Measurements from ENCODE around the gene BRD3OS. TPM values are rescaled to one million over a fixed set of nuclear protein-coding genes. Genes with fewer than 3 reads are reported as not detected.

Gene BRD3OS
- total RNA-seq, 2 experiments from 2014 or later = 13.7 to 21.6 TPM

DNA sequence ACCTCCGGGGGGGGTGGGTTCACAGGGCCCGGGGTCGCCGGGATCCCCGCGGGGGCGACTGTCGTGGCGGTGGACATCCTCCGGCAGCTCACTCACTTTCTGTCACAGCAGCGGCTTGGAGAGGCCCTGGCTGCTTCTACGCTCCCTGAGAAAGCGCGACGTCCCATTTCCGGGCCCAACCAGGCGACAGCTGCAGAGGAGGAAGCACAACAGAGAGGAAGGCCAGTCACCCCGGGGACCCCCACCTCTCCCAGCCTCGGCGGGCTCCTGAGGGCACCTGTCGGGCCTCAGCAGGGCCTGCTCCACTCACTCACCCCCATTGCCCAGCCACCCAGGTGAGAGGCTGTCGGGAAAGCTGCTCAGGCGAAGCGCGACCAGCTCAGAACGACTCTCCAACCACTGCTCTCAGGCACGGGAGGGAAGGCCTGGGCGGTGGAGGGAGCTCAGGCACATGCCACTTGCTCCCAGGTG lies 28.2 kb downstream of the BRD3OS start:
- no peak overlapping the region for H3K4me3 ChIP-seq (ENCODE audit: low read depth, low read length, poor library complexity, severe bottlenecking)
- DNase-seq (ENCODE audit: low spot score) = no peak
- no peaks in the 10 kb centered on the region for H3K9me2 ChIP-seq (ENCODE audit: insufficient read depth, low read length)
- no peak overlapping the region for H3K4me2 ChIP-seq (ENCODE audit: low read length)
- H3K79me2 ChIP-seq (ENCODE audit: insufficient read depth, low read depth, low read length) = no peaks in the 10 kb centered on the region
- TF ChIP-seq, protein P1, sequence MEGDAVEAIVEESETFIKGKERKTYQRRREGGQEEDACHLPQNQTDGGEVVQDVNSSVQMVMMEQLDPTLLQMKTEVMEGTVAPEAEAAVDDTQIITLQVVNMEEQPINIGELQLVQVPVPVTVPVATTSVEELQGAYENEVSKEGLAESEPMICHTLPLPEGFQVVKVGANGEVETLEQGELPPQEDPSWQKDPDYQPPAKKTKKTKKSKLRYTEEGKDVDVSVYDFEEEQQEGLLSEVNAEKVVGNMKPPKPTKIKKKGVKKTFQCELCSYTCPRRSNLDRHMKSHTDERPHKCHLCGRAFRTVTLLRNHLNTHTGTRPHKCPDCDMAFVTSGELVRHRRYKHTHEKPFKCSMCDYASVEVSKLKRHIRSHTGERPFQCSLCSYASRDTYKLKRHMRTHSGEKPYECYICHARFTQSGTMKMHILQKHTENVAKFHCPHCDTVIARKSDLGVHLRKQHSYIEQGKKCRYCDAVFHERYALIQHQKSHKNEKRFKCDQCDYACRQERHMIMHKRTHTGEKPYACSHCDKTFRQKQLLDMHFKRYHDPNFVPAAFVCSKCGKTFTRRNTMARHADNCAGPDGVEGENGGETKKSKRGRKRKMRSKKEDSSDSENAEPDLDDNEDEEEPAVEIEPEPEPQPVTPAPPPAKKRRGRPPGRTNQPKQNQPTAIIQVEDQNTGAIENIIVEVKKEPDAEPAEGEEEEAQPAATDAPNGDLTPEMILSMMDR (conservative IDR thresholded peaks at IDR 0.05; ENCODE audit: low read length) = no peak
- no peak for TF ChIP-seq EZH2phosphoT487 (IDR thresholded peaks at IDR 0.05; ENCODE audit: borderline replicate concordance, low read depth, low read length)
- no peaks in the 10 kb centered on the region for H3K4me1 ChIP-seq (ENCODE audit: insufficient read depth, low read length, poor library complexity, severe bottlenecking)
- CTCF ChIA-PET (ENCODE audit: unreplicated experiment) = no interaction called here
- intact Hi-C loops (cut with micrococcal nuclease; ENCODE audit: unreplicated experiment) = no loop called here
- no TSS peak for BruUV-seq (replicated peaks)
- H4K20me1 ChIP-seq (ENCODE audit: insufficient read depth, low read length) = peaks cover 4% of the 10 kb centered on the region; the same call in 1 of the 2 replicates
- no peaks in the 10 kb centered on the region for H3K9me3 ChIP-seq (ENCODE audit: low read length)
- H2AFZ ChIP-seq (ENCODE audit: low read length) = no peak overlapping the region
- no peak overlapping the region for H3K27ac ChIP-seq (ENCODE audit: low read depth, low read length, poor library complexity, severe bottlenecking)
- H3K36me3 ChIP-seq (ENCODE audit: insufficient read depth, low read length) = no peaks in the 10 kb centered on the region
- POLR2A ChIA-PET = no interaction called here

DNA sequence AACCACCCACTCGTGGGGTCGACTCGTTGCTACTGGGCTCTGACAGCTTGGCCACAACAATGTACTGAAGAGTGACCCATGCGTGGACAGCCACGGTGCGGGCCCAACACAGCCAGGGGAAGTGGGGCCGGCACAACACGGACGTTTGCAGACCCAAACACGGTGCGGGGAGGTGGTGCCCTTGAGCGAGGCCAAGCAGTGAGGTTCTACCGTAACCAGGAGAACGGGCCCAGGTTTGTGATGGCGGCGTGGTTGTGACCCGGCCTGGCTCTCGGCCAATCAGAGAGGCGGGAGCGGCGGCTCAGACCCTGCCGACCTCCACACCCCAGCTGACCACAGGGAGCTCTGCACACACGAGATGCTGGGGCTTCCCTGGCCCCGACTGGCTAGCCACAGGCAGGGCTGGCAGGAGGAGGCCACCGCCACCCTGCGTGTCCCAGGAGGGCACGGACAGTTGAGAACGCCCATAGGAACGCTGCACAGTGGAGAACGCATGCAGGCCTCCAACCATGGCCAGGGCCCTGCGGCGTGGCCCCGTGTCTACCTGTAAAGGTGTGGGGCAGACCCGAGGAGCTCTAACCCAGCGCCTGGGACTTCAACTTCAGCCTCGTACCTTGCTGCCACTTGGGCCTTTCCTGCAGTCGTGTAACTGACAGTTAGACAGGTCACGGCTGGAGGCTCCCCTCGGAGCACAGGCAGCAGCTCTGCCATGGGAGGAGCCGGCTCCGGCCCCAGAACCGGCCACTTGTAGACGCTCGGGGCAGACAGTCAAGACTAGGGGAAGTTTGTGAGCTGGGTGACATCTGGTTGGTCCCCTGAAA lies 28.9 kb downstream of the BRD3OS start:
- no TSS peak for BruUV-seq (replicated peaks)
- no peak for DNase-seq (ENCODE audit: low spot score)
- Histone ChIP-seq H3K4me2 (ENCODE audit: low read length) (no peak overlapping the region), H2AFZ (ENCODE audit: low read length) (no peak overlapping the region), H3K9me2 (ENCODE audit: insufficient read depth, low read length) (no peaks in the 10 kb centered on the region), H4K20me1 (ENCODE audit: insufficient read depth, low read length) (peaks cover 7% of the 10 kb centered on the region; the same call in 1 of the 2 replicates), H3K4me3 (ENCODE audit: low read depth, low read length, poor library complexity, severe bottlenecking) (no peak overlapping the region), H3K9me3 (ENCODE audit: low read length) (no peaks in the 10 kb centered on the region), H3K79me2 (ENCODE audit: insufficient read depth, low read depth, low read length) (no peaks in the 10 kb centered on the region), H3K27ac (ENCODE audit: low read depth, low read length, poor library complexity, severe bottlenecking) (no peak overlapping the region), H3K36me3 (ENCODE audit: insufficient read depth, low read length) (no peaks in the 10 kb centered on the region), H3K4me1 (ENCODE audit: insufficient read depth, low read length, poor library complexity, severe bottlenecking) (no peaks in the 10 kb centered on the region)
- ChIA-PET CTCF (ENCODE audit: unreplicated experiment) (no interaction called here), POLR2A (no interaction called here)
- intact Hi-C loops (cut with micrococcal nuclease; ENCODE audit: unreplicated experiment) = no loop called here
- TF ChIP-seq EZH2phosphoT487 (IDR thresholded peaks at IDR 0.05; ENCODE audit: borderline replicate concordance, low read depth, low read length) = no peak
- TF ChIP-seq, protein P1 (conservative IDR thresholded peaks at IDR 0.05; ENCODE audit: low read length) = no peak

All from OCI-LY7 (cell line).